ENCODE measurements around the gene ALG2. TPM values are rescaled to one million over a fixed set of nuclear protein-coding genes. Genes with fewer than 3 reads are reported as not detected.
"Not testable (repeated sequence)": the region's sequence is repeated elsewhere in the genome, so short reads cannot be mapped to it uniquely, and the experiment has no call there.

ALG2 gene
- total RNA-seq, 1 donor from 2014 or later, result 35.4 TPM

DNA sequence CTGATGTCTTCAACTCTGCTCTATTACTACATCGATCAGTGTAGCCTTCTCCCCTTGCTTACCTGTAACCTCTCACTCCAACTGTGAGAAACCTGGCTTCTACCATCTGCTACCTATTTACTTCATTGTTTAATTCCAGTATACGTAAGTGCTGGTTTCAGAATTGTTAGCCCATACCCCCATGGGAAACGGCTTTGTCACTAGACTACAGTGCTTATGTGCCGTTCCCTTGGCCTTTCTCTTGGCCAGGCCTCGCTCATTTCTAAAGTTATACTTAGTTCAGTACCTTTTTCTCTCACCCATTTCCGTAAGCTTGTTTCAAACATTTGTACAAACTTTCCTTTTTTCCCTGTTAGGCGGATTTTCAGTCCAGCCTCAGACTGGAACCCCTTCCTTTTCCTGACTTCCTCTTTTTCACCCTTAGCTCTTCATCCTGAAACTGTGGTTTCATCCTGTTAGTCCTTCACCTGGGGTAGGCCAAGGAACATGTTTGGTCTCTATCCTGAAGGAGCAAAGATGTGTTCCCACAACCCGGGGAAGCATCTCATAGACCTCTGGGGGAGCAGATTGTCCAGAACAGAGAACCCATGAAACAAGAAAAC, 21.7 kb downstream of the ALG2 start:
- no peaks in the 10 kb centered on the region for H3K9me3 ChIP-seq
- no peak for DNase-seq
- H3K27me3 ChIP-seq (ENCODE audit: low read depth), result no peaks in the 10 kb centered on the region
- H3K27ac ChIP-seq, result no peak overlapping the region
- no peak for ATAC-seq
- H3K4me3 ChIP-seq, result no peak overlapping the region
- intact Hi-C loops (cut with DNase I), result no loop called here
- TF ChIP-seq, protein P1, sequence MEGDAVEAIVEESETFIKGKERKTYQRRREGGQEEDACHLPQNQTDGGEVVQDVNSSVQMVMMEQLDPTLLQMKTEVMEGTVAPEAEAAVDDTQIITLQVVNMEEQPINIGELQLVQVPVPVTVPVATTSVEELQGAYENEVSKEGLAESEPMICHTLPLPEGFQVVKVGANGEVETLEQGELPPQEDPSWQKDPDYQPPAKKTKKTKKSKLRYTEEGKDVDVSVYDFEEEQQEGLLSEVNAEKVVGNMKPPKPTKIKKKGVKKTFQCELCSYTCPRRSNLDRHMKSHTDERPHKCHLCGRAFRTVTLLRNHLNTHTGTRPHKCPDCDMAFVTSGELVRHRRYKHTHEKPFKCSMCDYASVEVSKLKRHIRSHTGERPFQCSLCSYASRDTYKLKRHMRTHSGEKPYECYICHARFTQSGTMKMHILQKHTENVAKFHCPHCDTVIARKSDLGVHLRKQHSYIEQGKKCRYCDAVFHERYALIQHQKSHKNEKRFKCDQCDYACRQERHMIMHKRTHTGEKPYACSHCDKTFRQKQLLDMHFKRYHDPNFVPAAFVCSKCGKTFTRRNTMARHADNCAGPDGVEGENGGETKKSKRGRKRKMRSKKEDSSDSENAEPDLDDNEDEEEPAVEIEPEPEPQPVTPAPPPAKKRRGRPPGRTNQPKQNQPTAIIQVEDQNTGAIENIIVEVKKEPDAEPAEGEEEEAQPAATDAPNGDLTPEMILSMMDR (IDR thresholded peaks at IDR 0.05), result no peak
- H3K36me3 ChIP-seq, result no peaks in the 10 kb centered on the region
- no peaks in the 10 kb centered on the region for H3K4me1 ChIP-seq

DNA sequence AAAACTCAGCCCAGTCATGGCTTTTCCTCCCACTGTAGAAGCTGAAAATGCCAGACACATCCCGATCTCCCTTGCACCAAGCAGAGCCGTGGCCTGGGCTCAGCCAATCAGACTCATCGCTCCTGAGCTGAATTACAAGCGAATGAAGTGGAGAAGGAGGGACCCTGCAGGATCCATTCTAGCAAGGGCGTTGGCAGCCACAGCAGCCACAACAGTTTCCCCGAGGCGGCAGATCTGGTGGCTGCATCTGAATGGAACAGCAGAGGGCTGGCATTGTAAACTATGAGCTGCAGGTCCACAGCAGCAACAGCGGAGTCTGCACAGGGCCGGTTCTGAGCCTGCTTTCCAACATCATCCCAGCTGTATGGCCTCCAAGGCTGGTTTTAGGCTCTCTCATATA, 23.8 kb downstream of the ALG2 start:
- Histone ChIP-seq H3K36me3 (no peaks in the 10 kb centered on the region), H3K4me1 (no peaks in the 10 kb centered on the region), H3K27ac (no peak overlapping the region), H3K27me3 (ENCODE audit: low read depth) (no peaks in the 10 kb centered on the region), H3K4me3 (no peak overlapping the region), H3K9me3 (no peaks in the 10 kb centered on the region)
- ATAC-seq (no peak), DNase-seq (no peak)
- intact Hi-C loops (cut with DNase I), result no loop called here
- TF ChIP-seq, protein P1 (IDR thresholded peaks at IDR 0.05), result no peak

DNA sequence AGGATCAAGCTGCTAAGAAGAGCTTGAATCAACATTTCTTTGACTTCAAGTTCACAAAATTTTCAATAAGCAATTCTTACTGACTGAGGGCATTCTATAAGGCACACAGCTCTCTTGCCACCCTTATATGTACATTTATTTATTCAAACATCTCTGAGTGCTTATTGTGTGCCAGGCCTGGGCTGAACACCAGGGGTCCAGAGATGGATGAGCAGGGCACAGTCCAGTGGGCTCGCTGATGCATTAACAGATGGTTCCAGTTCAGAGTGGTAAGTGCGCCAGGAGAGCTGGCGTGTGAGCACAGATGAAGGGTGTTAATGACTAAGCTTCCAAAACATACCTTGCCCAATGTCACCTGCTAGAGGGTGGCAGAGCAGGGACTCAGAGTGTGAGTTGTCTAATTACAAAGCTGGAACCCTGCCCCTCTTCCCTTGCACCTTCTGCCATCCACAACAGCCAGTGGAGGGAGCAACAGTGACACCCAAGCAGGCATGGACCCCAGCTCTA, 24.6 kb downstream of the ALG2 start:
- no peaks in the 10 kb centered on the region for H3K4me1 ChIP-seq
- TF ChIP-seq, protein P1 (IDR thresholded peaks at IDR 0.05), result no peak
- H3K27ac ChIP-seq, result no peak overlapping the region
- no peaks in the 10 kb centered on the region for H3K36me3 ChIP-seq
- DNase-seq, result no peak
- no peaks in the 10 kb centered on the region for H3K9me3 ChIP-seq
- no peak overlapping the region for H3K4me3 ChIP-seq
- intact Hi-C loops (cut with DNase I), result no loop called here
- ATAC-seq, result no peak
- no peaks in the 10 kb centered on the region for H3K27me3 ChIP-seq (ENCODE audit: low read depth)

DNA sequence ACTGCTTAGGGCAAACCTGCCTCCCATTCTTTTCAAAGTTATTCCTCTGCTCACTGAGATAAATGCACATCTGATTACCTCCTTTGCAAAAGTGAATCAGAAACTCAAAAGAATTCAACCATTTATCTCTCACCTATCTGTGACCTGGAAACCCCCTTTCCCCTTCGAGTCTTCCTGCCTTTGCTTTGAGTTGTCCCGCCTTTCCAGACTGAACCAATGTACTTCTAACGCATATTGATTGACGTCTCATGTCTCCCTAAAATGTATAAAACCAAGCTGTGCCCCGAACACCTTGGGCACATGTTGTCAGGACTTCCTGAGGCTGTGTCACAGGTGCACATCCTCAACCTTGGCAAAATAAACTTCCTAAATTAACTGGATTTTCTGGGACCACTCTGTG, 25.3 kb downstream of the ALG2 start:
- DNase-seq; H3K4me3 ChIP-seq; intact Hi-C loops (cut with DNase I); H3K36me3 ChIP-seq; H3K4me1 ChIP-seq; H3K9me3 ChIP-seq; H3K27ac ChIP-seq; ATAC-seq; H3K27me3 ChIP-seq (ENCODE audit: low read depth): not testable (repeated sequence)

DNA sequence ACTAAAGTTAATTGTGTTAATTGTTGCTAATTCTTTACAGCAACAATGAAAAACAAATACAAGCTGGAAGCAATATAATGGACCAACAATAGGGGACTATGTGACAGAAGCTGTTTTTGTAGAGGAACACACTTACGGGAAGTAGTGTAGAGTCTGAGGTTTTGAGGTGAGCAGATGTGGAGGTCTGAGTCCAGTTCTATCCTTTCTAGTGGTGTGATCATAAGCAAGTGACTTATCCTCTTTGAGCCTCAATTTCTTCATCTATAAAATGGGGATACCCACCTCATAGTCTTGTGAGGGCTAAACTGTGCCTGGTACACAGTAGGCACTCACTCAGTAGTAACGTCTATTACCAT, 28.3 kb downstream of the ALG2 start:
- Histone ChIP-seq H3K27me3 (ENCODE audit: low read depth) (no peaks in the 10 kb centered on the region), H3K4me1 (no peaks in the 10 kb centered on the region), H3K36me3 (no peaks in the 10 kb centered on the region), H3K27ac (no peak overlapping the region), H3K4me3 (no peak overlapping the region), H3K9me3 (no peaks in the 10 kb centered on the region)
- DNase-seq (no peak), ATAC-seq (no peak)
- intact Hi-C loops (cut with DNase I), result no loop called here
- TF ChIP-seq, protein P1 (IDR thresholded peaks at IDR 0.05), result no peak

DNA sequence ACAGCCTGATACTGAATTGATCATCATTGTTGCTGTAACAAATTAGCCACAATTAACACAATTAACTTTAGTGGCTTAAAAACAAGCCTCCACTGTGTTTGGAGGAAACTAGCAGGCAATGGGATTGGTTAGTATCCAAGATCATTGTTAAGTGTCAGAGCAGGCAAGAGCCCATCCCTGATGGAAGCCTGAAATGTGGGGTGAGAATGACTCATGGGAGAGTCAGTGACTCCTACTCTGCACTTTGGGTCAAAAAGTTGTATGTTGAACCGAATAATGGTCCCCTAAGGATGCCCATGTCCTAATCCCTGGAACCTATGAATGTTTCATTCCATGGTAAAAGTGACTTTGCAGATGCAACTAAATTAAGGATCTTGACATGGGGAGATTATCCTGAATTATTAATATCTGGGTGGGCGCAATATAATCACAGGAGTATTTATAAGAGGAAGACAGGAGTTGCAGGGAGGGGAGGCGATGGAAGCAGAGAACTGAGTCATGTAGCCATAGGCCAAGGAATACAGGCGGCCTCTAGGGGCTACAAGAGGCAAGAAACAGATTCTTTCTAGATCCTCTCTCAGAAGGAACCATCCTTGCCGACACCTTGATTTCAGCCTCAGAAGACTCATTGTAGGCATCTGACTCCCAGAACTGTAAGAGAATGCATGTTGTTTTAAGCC, 28.8 kb downstream of the ALG2 start:
- H3K27ac ChIP-seq, result no peak overlapping the region

More for the DNA sequence above, 28.8 kb downstream of the ALG2 start:
- no peaks in the 10 kb centered on the region for H3K36me3 ChIP-seq
- H3K9me3 ChIP-seq, result no peaks in the 10 kb centered on the region
- intact Hi-C loops (cut with DNase I), result no loop called here
- ATAC-seq (no peak), DNase-seq (no peak)
- H3K27me3 ChIP-seq (ENCODE audit: low read depth), result no peaks in the 10 kb centered on the region
- H3K4me3 ChIP-seq, result no peak overlapping the region
- H3K4me1 ChIP-seq, result no peaks in the 10 kb centered on the region
- TF ChIP-seq, protein P1 (IDR thresholded peaks at IDR 0.05), result no peak

Measured in lower lobe of right lung (tissue), 2 donors.